CD14-positive monocyte (primary cell): ENCODE data around the gene NR1I3. TPM values are rescaled to one million over a fixed set of nuclear protein-coding genes. Genes with fewer than 3 reads are reported as not detected.

ENCODE experiments used
- DNase-seq, 3 donors: peaks; one replicate each; pipeline ENCODE4 v3.0.0-alpha.2; 2011 to 2022
- H2AFZ ChIP-seq: 2 replicates; pipeline ENCODE4 v1.6.0; 2012; ENCODE audit warnings: mild to moderate bottlenecking, low read depth, low read length, inconsistent platforms; ENCODE audit not compliant: insufficient read depth, poor library complexity, severe bottlenecking
- H3K27ac ChIP-seq, 2 donors: 1 replicate in 1 of 2; 2 replicates in 1 of 2; pipeline ENCODE4 v1.5.1; 2012 to 2013; ENCODE audit warnings: low read length in 2 of 2, control low read depth in 1 of 2, inconsistent platforms in 1 of 2, low read depth in 1 of 2, mild to moderate bottlenecking in 1 of 2
- H3K27me3 ChIP-seq, 2 donors: one replicate each; pipeline versions ENCODE4 v1.6.0 to v1.6.1; 2011 to 2013; ENCODE audit warnings: low read length in 2 of 2; ENCODE audit not compliant: control insufficient read depth in 2 of 2, insufficient read depth in 2 of 2
- H3K36me3 ChIP-seq, 2 donors: replicated peaks in 1 of 2; 1 replicate in 1 of 2; 2 replicates in 1 of 2; pipeline versions ENCODE4 v1.5.1 to v1.6.1; 2012 to 2013; ENCODE audit warnings: low read length in 2 of 2, control low read depth in 1 of 2, inconsistent platforms in 1 of 2, mild to moderate bottlenecking in 1 of 2; ENCODE audit not compliant: insufficient read depth in 2 of 2, control insufficient read depth in 1 of 2
- H3K4me1 ChIP-seq, 2 donors: 1 replicate in 1 of 2; 2 replicates in 1 of 2; pipeline versions ENCODE4 v1.5.1 to v1.6.1; 2012 to 2013; ENCODE audit warnings: low read length in 2 of 2, control low read depth in 1 of 2, inconsistent platforms in 1 of 2, mild to moderate bottlenecking in 1 of 2, moderate library complexity in 1 of 2; ENCODE audit not compliant: insufficient read depth in 2 of 2, control insufficient read depth in 1 of 2
- H3K4me2 ChIP-seq: replicated peaks from 2 replicates; pipeline ENCODE3; 2012; ENCODE audit warnings: low read length, moderate library complexity, mild to moderate bottlenecking; ENCODE audit not compliant: poor library complexity, severe bottlenecking; ENCODE audit errors: extremely low read depth
- H3K4me3 ChIP-seq, 3 experiments: fragments of 200-600 bp in 1 of 3; sonication (generic) in 1 of 3; replicated peaks in 1 of 3; 1 replicate in 2 of 3; 2 replicates in 1 of 3; pipeline ENCODE4 v1.5.1; 2011 to 2013; ENCODE audit warnings: low read length in 3 of 3, mild to moderate bottlenecking in 3 of 3, control low read depth in 2 of 3, low read depth in 2 of 3, inconsistent platforms in 1 of 3, moderate library complexity in 1 of 3
- H3K79me2 ChIP-seq: 2 replicates; pipeline ENCODE4 v1.6.0; 2012; ENCODE audit warnings: mild to moderate bottlenecking, control low read depth, inconsistent platforms, low read length, moderate library complexity; ENCODE audit not compliant: insufficient read depth
- H3K9ac ChIP-seq: 2 replicates; pipeline ENCODE4 v1.6.0; 2017; ENCODE audit warnings: low read length, mild to moderate bottlenecking; ENCODE audit not compliant: insufficient read depth, poor library complexity, severe bottlenecking
- H3K9me3 ChIP-seq, 2 donors: replicated peaks in 1 of 2; 1 replicate in 1 of 2; 2 replicates in 1 of 2; pipeline versions ENCODE4 v1.5.1 to v1.6.1; 2012 to 2013; ENCODE audit warnings: low read length in 2 of 2, control low read depth in 1 of 2; ENCODE audit not compliant: control insufficient read depth in 1 of 2, insufficient read depth in 1 of 2
- H4K20me1 ChIP-seq: 2 replicates; pipeline ENCODE4 v1.6.0; 2012; ENCODE audit warnings: mild to moderate bottlenecking, low read length, control low read depth, moderate library complexity; ENCODE audit not compliant: insufficient read depth
- H3K27ac Mint-ChIP-seq, 7 donors: one replicate each; pipeline ENCODE4 v1.8.0; 2020; ENCODE audit warnings: mild to moderate bottlenecking in 7 of 7, mixed read lengths in 7 of 7, moderate library complexity in 6 of 7, inconsistent platforms in 2 of 7
- H3K27me3 Mint-ChIP-seq, 3 donors: one replicate each; pipeline ENCODE4 v1.8.0; 2021 to 2022; ENCODE audit warnings: low read depth in 3 of 3, mild to moderate bottlenecking in 3 of 3, mixed read lengths in 3 of 3, moderate library complexity in 3 of 3, inconsistent platforms in 1 of 3
- H3K36me3 Mint-ChIP-seq, 2 donors: one replicate each; pipeline ENCODE4 v1.8.0; 2020; ENCODE audit warnings: mixed read lengths in 2 of 2, inconsistent platforms in 1 of 2, mild to moderate bottlenecking in 1 of 2
- H3K4me1 Mint-ChIP-seq: one replicate; pipeline ENCODE4 v1.8.0; 2020; ENCODE audit warnings: mild to moderate bottlenecking, mixed read lengths
- H3K4me3 Mint-ChIP-seq, 2 donors: one replicate each; pipeline ENCODE4 v1.8.0; 2020; ENCODE audit warnings: mild to moderate bottlenecking in 2 of 2, mixed read lengths in 2 of 2, moderate library complexity in 1 of 2
- H3K9me3 Mint-ChIP-seq, 7 donors: one replicate each; pipeline ENCODE4 v1.8.0; 2020 to 2022; ENCODE audit warnings: mixed read lengths in 7 of 7, mild to moderate bottlenecking in 6 of 7, moderate library complexity in 6 of 7, inconsistent platforms in 2 of 7
- CTCF ChIP-seq: fragments of 200-600 bp; IDR thresholded peaks from one replicate; pipeline ENCODE4 v1.8.0; 2022; ENCODE audit warnings: antibody characterized with exemption, mild to moderate bottlenecking
- WGBS: methylation state at CpG from one replicate; pipeline ENCODE4 v1.1.5; 2013; ENCODE audit warnings: missing lambda C conversion rate; ENCODE audit not compliant: insufficient coverage; 5-methylcytosine and 5-hydroxymethylcytosine counted together
- intact Hi-C, 2 donors: fragments of 100-400 bp; cut with micrococcal nuclease; formaldehyde crosslinking; loops; one replicate each; pipeline versions ENCODE4 v1.15.0 to v1.15.1; 2023
- polyA plus RNA-seq, 3 donors: library from polyadenylated mRNA; depleted of rRNA in 1 of 3; unstranded in 2 of 3; stranded (reverse) in 1 of 3; fragments of 300-500 nt in 2 of 3; fragments of >200 nt in 1 of 3; fragmentation: Illumina TruSeq in 2 of 3; gene quantifications; 1 replicate in 2 of 3; 2 replicates in 1 of 3; pipeline ENCODE4 v1.2.3, GENCODE V29; 2012 to 2021

The NR1I3 gene
- polyA plus RNA-seq, 3 donors = not detected

GRCh38 chr1:161187311-161187710, 50.7 kb downstream of the NR1I3 start:
- H4K20me1 ChIP-seq = no peaks in the 10 kb centered on the region
- peak overlapping the region in 1 of 2 donors; percentile 96 for H3K27ac ChIP-seq
- H3K9ac ChIP-seq = no peak overlapping the region
- H3K4me1 Mint-ChIP-seq = peaks cover 82% of the 10 kb centered on the region
- no peak for DNase-seq
- H3K4me1 ChIP-seq = peaks cover 67 to 68% of the 10 kb centered on the region in 2 donors
- H3K36me3 Mint-ChIP-seq = peaks cover 0 to 4% of the 10 kb centered on the region in 2 donors
- no peak overlapping the region for H3K4me2 ChIP-seq
- no peaks in the 10 kb centered on the region for H3K27me3 ChIP-seq
- no peaks in the 10 kb centered on the region for H3K79me2 ChIP-seq
- H3K27me3 Mint-ChIP-seq = peaks cover 0 to 4% (median 1%) of the 10 kb centered on the region in 3 donors
- H3K9me3 Mint-ChIP-seq = no peaks in the 10 kb centered on the region
- H3K4me3 Mint-ChIP-seq = no peak overlapping the region
- H3K27ac Mint-ChIP-seq = peak overlapping the region; percentile 31 to 99 (median 99)
- TF ChIP-seq CTCF = no peak
- intact Hi-C loops = no loop called here
- 0% methylated on average over 1 of the region's 3 CpGs for WGBS
- peak overlapping the region; percentile 47 for H2AFZ ChIP-seq
- H3K36me3 ChIP-seq = no peaks in the 10 kb centered on the region
- H3K9me3 ChIP-seq = no peaks in the 10 kb centered on the region
- H3K4me3 ChIP-seq = no peak overlapping the region

DNA sequence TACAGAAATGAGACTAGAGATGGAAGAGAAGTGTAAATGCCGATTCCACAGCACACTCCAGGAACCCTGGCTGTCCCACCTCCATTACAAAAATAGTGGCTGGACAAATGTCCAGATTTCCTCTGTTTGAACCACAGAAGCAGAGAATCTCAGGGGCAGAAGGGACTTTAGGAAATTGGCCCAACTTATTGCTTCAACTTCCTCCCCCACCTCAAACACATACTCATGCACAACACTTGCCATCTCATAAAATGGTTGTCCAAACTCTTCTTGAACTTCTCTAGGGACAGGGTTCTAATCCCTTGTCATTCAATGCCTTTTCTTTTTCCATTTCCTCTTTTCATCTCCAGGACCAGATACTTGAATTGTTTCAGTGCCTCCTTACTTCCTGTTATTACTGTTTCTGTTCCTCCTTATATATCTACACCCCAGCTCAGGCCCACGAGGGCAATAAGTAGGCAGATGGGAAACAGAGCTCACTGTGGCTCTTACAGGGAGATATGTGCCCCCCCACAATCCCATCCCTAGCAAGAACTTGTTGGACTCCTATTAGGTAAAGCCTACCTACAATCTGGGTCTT, 52.2 kb downstream of the NR1I3 start:
- Histone ChIP-seq H2AFZ (no peak overlapping the region), H3K27me3 (no peaks in the 10 kb centered on the region), H3K27ac (peak overlapping the region; percentile 82 to 96), H4K20me1 (no peaks in the 10 kb centered on the region), H3K4me2 (peak overlapping the region; percentile 31), H3K79me2 (no peaks in the 10 kb centered on the region), H3K36me3 (no peaks in the 10 kb centered on the region), H3K9ac (peak overlapping the region; percentile 39), H3K9me3 (no peaks in the 10 kb centered on the region), H3K4me1 (peaks cover 80 to 82% of the 10 kb centered on the region in 2 donors), H3K4me3 (peak overlapping the region in 1 of 3 experiments; percentile 45)
- Mint-ChIP-seq H3K4me3 (peak overlapping the region in 1 of 2 donors; percentile 64), H3K27ac (peak overlapping the region; percentile 98 to 99 (median 99)), H3K4me1 (peaks cover 83% of the 10 kb centered on the region), H3K36me3 (peaks cover 0 to 4% of the 10 kb centered on the region in 2 donors), H3K9me3 (no peaks in the 10 kb centered on the region), H3K27me3 (peaks cover 0 to 4% (median 1%) of the 10 kb centered on the region in 3 donors)
- DNase-seq = peak; percentile 83 to 92 (median 90)
- intact Hi-C loops = no loop called here
- WGBS = no CpG with 5 or more reads among the region's 2 CpGs
- TF ChIP-seq CTCF = no peak
